Keratinocyte (primary cell): Measurements from ENCODE around the gene APEH. TPM values are rescaled to one million over a fixed set of nuclear protein-coding genes. Genes with fewer than 3 reads are reported as not detected.

Experiments
- DNase-seq: peaks from one replicate; pipeline ENCODE4 v3.0.0-alpha.2; 2011; ENCODE audit warnings: low read depth, missing footprints, low spot score
- FAIRE-seq: peaks from 2 replicates; lab custom pipeline; 2011; peaks lifted over from hg19 to GRCh38; lab: Jason Lieb, UNC
- H2AFZ ChIP-seq: 2 replicates; pipeline ENCODE4 v1.6.0; 2012; ENCODE audit warnings: low read length, control low read depth, inconsistent platforms; ENCODE audit not compliant: control insufficient read depth
- H3K27ac ChIP-seq: 2 replicates; pipeline ENCODE4 v1.5.1; 2011; ENCODE audit warnings: low read length; ENCODE audit not compliant: control insufficient read depth, insufficient read depth
- H3K27me3 ChIP-seq: 3 replicates; pipeline ENCODE4 v1.6.0; 2011; ENCODE audit warnings: low read length; ENCODE audit not compliant: control insufficient read depth, insufficient read depth; ENCODE audit errors: extremely low read depth
- H3K36me3 ChIP-seq, 2 experiments: 2 replicates in 1 of 2; 3 replicates in 1 of 2; pipeline ENCODE4 v1.5.1; 2011; ENCODE audit warnings: low read length in 2 of 2, mild to moderate bottlenecking in 1 of 2; ENCODE audit not compliant: control insufficient read depth in 2 of 2, insufficient read depth in 2 of 2; ENCODE audit errors: extremely low read depth in 1 of 2
- H3K4me1 ChIP-seq: 3 replicates; pipeline ENCODE4 v1.5.1; 2011; ENCODE audit warnings: low read length; ENCODE audit not compliant: control insufficient read depth, insufficient read depth; ENCODE audit errors: extremely low read depth
- H3K4me2 ChIP-seq: 3 replicates; pipeline ENCODE4 v1.6.0; 2011; ENCODE audit warnings: low read depth, low read length; ENCODE audit not compliant: control insufficient read depth, insufficient read depth; ENCODE audit errors: extremely low read depth
- H3K4me3 ChIP-seq, 3 experiments: fragments of 200-600 bp in 1 of 3; sonication (generic) in 1 of 3; 2 replicates in 2 of 3; 3 replicates in 1 of 3; pipeline ENCODE4 v1.5.1; 2011 to 2016; ENCODE audit warnings: low read length in 3 of 3, mild to moderate bottlenecking in 3 of 3, control low read depth in 2 of 3, inconsistent platforms in 1 of 3, low read depth in 1 of 3, mixed read lengths in 1 of 3, mixed run types in 1 of 3, moderate library complexity in 1 of 3; ENCODE audit not compliant: control insufficient read depth in 2 of 3, insufficient read depth in 2 of 3; ENCODE audit errors: extremely low read depth in 1 of 3
- H3K79me2 ChIP-seq: 2 replicates; pipeline ENCODE4 v1.6.0; 2012; ENCODE audit warnings: low read length; ENCODE audit not compliant: control insufficient read depth, insufficient read depth
- H3K9ac ChIP-seq: 3 replicates; pipeline ENCODE4 v1.6.0; 2011; ENCODE audit warnings: low read length; ENCODE audit not compliant: control insufficient read depth, insufficient read depth; ENCODE audit errors: extremely low read depth
- H3K9me1 ChIP-seq: 3 replicates; pipeline ENCODE4 v1.6.0; 2011; ENCODE audit warnings: low read length; ENCODE audit not compliant: control insufficient read depth, insufficient read depth; ENCODE audit errors: extremely low read depth
- H3K9me3 ChIP-seq: 2 replicates; pipeline ENCODE4 v1.5.1; 2012; ENCODE audit warnings: low read depth, low read length; ENCODE audit not compliant: control insufficient read depth
- H4K20me1 ChIP-seq: 3 replicates; pipeline ENCODE4 v1.6.0; 2011; ENCODE audit warnings: low read length; ENCODE audit not compliant: control insufficient read depth, insufficient read depth; ENCODE audit errors: extremely low read depth
- EZH2 ChIP-seq: IDR thresholded peaks from one replicate; pipeline ENCODE4 v1.6.1; 2012; ENCODE audit warnings: inconsistent platforms, mild to moderate bottlenecking, low read length, moderate library complexity
- dilution Hi-C: fragments of 300-500 bp; cut with MboI; formaldehyde crosslinking; loops from one replicate; pipeline ENCODE4 v1.7.0; 2020; ENCODE audit warnings: low sequenced_read_pairs; ENCODE audit not compliant: extremely low pct_ligation_motif_present
- polyA plus RNA-seq, 5 experiments: library from polyadenylated mRNA; depleted of rRNA in 3 of 5; stranded (reverse) in 3 of 5; stranded (forward) in 1 of 5; unstranded in 1 of 5; fragments of >200 nt; gene quantifications; 1 replicate in 1 of 5; 2 replicates in 3 of 5; 3 replicates in 1 of 5; pipeline versions ENCODE4 v1.2.1 to v1.2.3, GENCODE V29; 2011 to 2012; ENCODE audit warnings: missing spikeins in 2 of 5, low read depth in 1 of 5, low replicate concordance in 1 of 5
- TF ChIP-seq, protein P1 (sequence below), 3 experiments: IDR thresholded peaks in 1 of 3; conservative IDR thresholded peaks in 1 of 3; optimal IDR thresholded peaks in 1 of 3; 2 replicates in 2 of 3; 3 replicates in 1 of 3; pipeline versions ENCODE3 to v1.5.1; 2011; ENCODE audit warnings: low read length in 3 of 3, mild to moderate bottlenecking in 3 of 3, moderate library complexity in 2 of 3, control low read depth in 1 of 3, inconsistent platforms in 1 of 3; ENCODE audit not compliant: insufficient read depth in 2 of 3; ENCODE audit errors: extremely low read depth in 1 of 3

APEH gene
- polyA plus RNA-seq, 1 donor (not counting 4 experiments of a cell fraction or from before 2014, with no cell fraction given), result 106 TPM

DNA sequence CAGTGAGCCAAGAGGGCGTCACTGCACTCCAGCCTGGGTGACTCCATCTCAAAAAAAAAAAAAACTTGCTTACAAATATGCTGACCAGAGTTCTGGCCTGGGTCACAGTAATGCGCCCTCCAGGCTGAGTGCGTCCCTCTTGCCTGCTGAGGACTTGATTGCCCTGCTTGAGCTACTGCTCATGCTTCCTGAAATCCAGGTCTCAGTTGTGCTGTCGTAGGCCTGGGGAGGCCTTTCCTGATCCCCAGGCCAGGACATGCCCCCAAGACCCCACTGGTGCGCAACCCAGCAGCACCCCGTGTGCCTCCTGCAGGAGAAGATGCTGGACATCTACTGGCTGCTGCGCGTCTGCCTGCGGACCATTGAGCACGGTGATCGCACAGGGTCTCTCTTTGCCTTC lies 38.0 kb downstream of the APEH start:
- Histone ChIP-seq H3K79me2 (no peaks in the 10 kb centered on the region), H3K9me1 (no peaks in the 10 kb centered on the region), H3K36me3 (peaks cover 0 to 19% of the 10 kb centered on the region in 2 experiments), H2AFZ (no peak overlapping the region), H3K4me1 (peaks cover 7% of the 10 kb centered on the region), H3K27me3 (no peaks in the 10 kb centered on the region), H3K27ac (no peak overlapping the region), H3K9me3 (no peaks in the 10 kb centered on the region), H3K4me2 (no peak overlapping the region), H4K20me1 (no peaks in the 10 kb centered on the region), H3K4me3 (no peak overlapping the region), H3K9ac (no peak overlapping the region)
- dilution Hi-C loops, result no loop called here
- no peak for DNase-seq
- TF ChIP-seq, protein P1, sequence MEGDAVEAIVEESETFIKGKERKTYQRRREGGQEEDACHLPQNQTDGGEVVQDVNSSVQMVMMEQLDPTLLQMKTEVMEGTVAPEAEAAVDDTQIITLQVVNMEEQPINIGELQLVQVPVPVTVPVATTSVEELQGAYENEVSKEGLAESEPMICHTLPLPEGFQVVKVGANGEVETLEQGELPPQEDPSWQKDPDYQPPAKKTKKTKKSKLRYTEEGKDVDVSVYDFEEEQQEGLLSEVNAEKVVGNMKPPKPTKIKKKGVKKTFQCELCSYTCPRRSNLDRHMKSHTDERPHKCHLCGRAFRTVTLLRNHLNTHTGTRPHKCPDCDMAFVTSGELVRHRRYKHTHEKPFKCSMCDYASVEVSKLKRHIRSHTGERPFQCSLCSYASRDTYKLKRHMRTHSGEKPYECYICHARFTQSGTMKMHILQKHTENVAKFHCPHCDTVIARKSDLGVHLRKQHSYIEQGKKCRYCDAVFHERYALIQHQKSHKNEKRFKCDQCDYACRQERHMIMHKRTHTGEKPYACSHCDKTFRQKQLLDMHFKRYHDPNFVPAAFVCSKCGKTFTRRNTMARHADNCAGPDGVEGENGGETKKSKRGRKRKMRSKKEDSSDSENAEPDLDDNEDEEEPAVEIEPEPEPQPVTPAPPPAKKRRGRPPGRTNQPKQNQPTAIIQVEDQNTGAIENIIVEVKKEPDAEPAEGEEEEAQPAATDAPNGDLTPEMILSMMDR (optimal IDR thresholded peaks at IDR 0.05 in 1 of 3, IDR thresholded peaks at IDR 0.05 in 1 of 3, conservative IDR thresholded peaks at IDR 0.05 in 1 of 3; ENCODE audit: extremely low read depth in 1 of 3, insufficient read depth in 2 of 3, low read length in 3 of 3), result no peak
- FAIRE-seq, result no peak

- Histone ChIP-seq H2AFZ (no peak overlapping the region), H3K9ac (no peak overlapping the region), H3K36me3 (peaks cover 0 to 19% of the 10 kb centered on the region in 2 experiments), H3K9me1 (no peaks in the 10 kb centered on the region), H4K20me1 (no peaks in the 10 kb centered on the region), H3K27ac (no peak overlapping the region), H3K4me2 (no peak overlapping the region), H3K79me2 (no peaks in the 10 kb centered on the region), H3K9me3 (no peaks in the 10 kb centered on the region), H3K27me3 (no peaks in the 10 kb centered on the region), H3K4me1 (peaks cover 3% of the 10 kb centered on the region), H3K4me3 (no peak overlapping the region)
- TF ChIP-seq EZH2, result no peak
- TF ChIP-seq, protein P1 (optimal IDR thresholded peaks at IDR 0.05 in 1 of 3, IDR thresholded peaks at IDR 0.05 in 1 of 3, conservative IDR thresholded peaks at IDR 0.05 in 1 of 3; ENCODE audit: extremely low read depth in 1 of 3, insufficient read depth in 2 of 3, low read length in 3 of 3), result no peak
- dilution Hi-C loops, result no loop called here
- no peak for FAIRE-seq
- DNase-seq, result no peak
Observed at GRCh38 chr3:49712631-49713317, 38.6 kb downstream of the APEH start.
